Activated CD4-positive, CD25-positive, alpha-beta regulatory T cell treated with anti-CD3 and anti-CD28 coated beads, Interleukin-2, amount 50 U/mL, for 24 hours (primary cell): ENCODE data around the gene C1QL1.

Experiments
- ATAC-seq, 2 donors: fragments of 150-1000 bp; cut with Tn5 transposase; one replicate each; pipeline ENCODE4 v1.10.0; 2021; ENCODE audit warnings: mild to moderate bottlenecking in 1 of 2, moderate library complexity in 1 of 2

Gene C1QL1

GRCh38 chr17:44968225-44969143 lies at the start of gene C1QL1:
C1QL1 (minus strand) TSS chr17:44968303; CDS start chr17:44968048, 255 bp downstream.
- peak; percentile 74 to 81 for ATAC-seq

GRCh38 chr17:45016823-45017222 lies 48.7 kb upstream of the C1QL1 start:
- ATAC-seq = no peak

GRCh38 chr17:45016237-45016636 lies 48.1 kb upstream of the C1QL1 start:
- ATAC-seq = no peak

GRCh38 chr17:45013021-45013997 lies 45.2 kb upstream of the C1QL1 start:
- no peak for ATAC-seq

- no peak for ATAC-seq
Observed at GRCh38 chr17:45011767-45012166, 43.7 kb upstream of the C1QL1 start.

- ATAC-seq = no peak
Observed at GRCh38 chr17:45009676-45010467, 41.8 kb upstream of the C1QL1 start.

GRCh38 chr17:45008216-45008615 lies 40.1 kb upstream of the C1QL1 start:
- ATAC-seq = no peak

- no peak for ATAC-seq
Observed at GRCh38 chr17:45006927-45007461, 38.9 kb upstream of the C1QL1 start.

GRCh38 chr17:45005700-45006099 lies 37.6 kb upstream of the C1QL1 start:
- ATAC-seq = no peak

GRCh38 chr17:45004388-45004787 lies 36.3 kb upstream of the C1QL1 start:
- ATAC-seq = no peak

GRCh38 chr17:45003877-45004276 lies 35.8 kb upstream of the C1QL1 start:
- ATAC-seq = no peak

- ATAC-seq = no peak
Observed at GRCh38 chr17:45001310-45001709, 33.2 kb upstream of the C1QL1 start.

GRCh38 chr17:44999433-44999832 lies 31.3 kb upstream of the C1QL1 start:
- no peak for ATAC-seq

- ATAC-seq = no peak
Observed at GRCh38 chr17:44998646-44999045, 30.5 kb upstream of the C1QL1 start.

- no peak for ATAC-seq
Observed at GRCh38 chr17:44997733-44998520, 29.8 kb upstream of the C1QL1 start.

GRCh38 chr17:44996304-44996703 lies 28.2 kb upstream of the C1QL1 start:
- no peak for ATAC-seq

- ATAC-seq = no peak
Observed at GRCh38 chr17:44995436-44996001, 27.4 kb upstream of the C1QL1 start.

GRCh38 chr17:44992242-44992939 lies 24.3 kb upstream of the C1QL1 start:
- no peak for ATAC-seq

- no peak for ATAC-seq
Observed at GRCh38 chr17:44990994-44991393, 22.9 kb upstream of the C1QL1 start.

GRCh38 chr17:44989552-44990138 lies 21.5 kb upstream of the C1QL1 start:
- no peak for ATAC-seq
